Cardiac muscle cell (in vitro differentiated cells and primary cell): ENCODE data around the gene TGM6. TPM values are rescaled to one million over a fixed set of nuclear protein-coding genes. Genes with fewer than 3 reads are reported as not detected.

ENCODE experiments used
- DNase-seq, 2 donors: peaks; one replicate each; pipeline versions ENCODE4 v3.0.0 to v3.0.0-alpha.2; 2010 to 2017; ENCODE audit warnings: low read depth in 1 of 2, low spot score in 1 of 2
- H3K27ac ChIP-seq: fragments of 200-600 bp; sonication (generic); 2 replicates; pipeline ENCODE4 v1.5.1; 2016
- H3K27me3 ChIP-seq: fragments of 200-600 bp; sonication (generic); 2 replicates; pipeline ENCODE4 v1.6.0; 2016; ENCODE audit warnings: control low read depth
- H3K36me3 ChIP-seq: fragments of 200-600 bp; sonication (generic); 2 replicates; pipeline ENCODE4 v1.5.1; 2016; ENCODE audit warnings: control low read depth
- H3K4me1 ChIP-seq: fragments of 200-600 bp; sonication (generic); 2 replicates; pipeline ENCODE4 v1.8.1; 2017; ENCODE audit warnings: low read depth, mild to moderate bottlenecking, mixed run types
- H3K4me3 ChIP-seq: fragments of 200-600 bp; sonication (generic); 2 replicates; pipeline ENCODE4 v1.5.1; 2016; ENCODE audit warnings: mild to moderate bottlenecking
- H3K9me3 ChIP-seq: fragments of 200-600 bp; sonication (generic); 2 replicates; pipeline ENCODE4 v1.5.1; 2017; ENCODE audit warnings: low read depth, mild to moderate bottlenecking, control low read depth
- polyA plus RNA-seq: library from polyadenylated mRNA; unstranded; fragments of >200 nt; fragmentation: Nextera tagmentation; extraction: Ambion mirVana; gene quantifications from 2 replicates; pipeline ENCODE4 v1.2.1, GENCODE V29; 2016
- total RNA-seq: library from RNA; depleted of rRNA; stranded (reverse); fragments of >200 nt; gene quantifications from 2 replicates; pipeline ENCODE4 v1.2.3, GENCODE V29; 2016
- TF ChIP-seq, protein P1 (sequence below): IDR thresholded peaks from 2 replicates; pipeline ENCODE4 v1.5.1; 2012; ENCODE audit warnings: low read depth, mild to moderate bottlenecking, low read length

The TGM6 gene
- total and polyA plus RNA-seq, 2 experiments from 2014 or later: not detected

DNA sequence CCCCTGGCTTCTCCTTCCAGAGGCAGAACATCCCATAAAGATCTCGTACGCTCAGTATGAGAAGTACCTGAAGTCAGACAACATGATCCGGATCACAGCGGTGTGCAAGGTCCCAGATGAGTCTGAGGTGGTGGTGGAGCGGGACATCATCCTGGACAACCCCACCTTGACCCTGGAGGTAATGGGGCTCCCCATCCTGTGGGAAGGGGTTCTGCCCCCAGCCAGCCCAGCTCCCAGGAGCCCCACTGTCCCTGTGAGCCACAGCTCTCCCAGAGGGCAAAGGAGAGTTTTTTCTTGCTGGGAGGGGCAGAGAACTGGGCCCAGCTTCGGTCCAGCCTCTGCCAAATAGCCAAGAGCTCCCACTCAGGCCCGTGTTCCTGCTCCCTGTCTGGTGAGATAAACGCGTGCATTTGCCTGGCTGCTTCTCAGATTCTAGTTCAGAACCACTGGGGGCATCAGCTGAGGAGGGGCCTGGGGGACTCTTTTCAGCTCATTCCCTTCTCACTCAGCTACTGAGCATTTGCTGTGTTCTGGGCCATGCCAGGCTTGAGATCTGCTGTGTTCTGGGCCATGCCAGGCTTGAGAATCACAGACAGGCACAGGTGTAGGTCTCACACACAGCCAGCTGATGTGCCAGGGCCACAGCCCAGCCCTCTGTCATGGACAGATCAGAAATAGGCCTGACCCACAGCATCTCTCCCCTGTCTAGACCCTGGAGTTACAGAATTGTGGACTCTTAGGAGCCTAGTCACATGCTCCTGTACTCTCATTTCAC, 45.4 kb upstream of the TGM6 start:
- no peak for DNase-seq

DNA sequence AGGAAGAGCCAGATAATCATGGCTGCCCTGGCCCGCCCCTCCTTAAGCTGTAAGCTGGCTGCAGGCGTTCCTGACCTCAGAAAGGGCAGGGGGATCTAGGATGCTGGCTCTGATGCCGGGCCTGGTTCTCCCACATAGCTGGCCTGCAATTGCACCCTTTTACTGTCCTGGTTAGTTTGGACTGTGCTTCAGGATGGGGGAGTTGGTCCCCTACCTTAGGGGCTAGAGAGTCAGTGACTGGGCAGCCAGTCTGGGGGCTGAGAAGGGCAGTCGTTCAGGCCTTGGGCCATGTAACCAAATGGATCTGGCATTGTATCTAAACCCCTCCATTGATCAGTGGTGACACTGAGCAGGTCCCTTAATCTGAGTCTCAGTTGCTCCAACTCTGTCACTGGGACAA, 44.2 kb upstream of the TGM6 start:
- Histone ChIP-seq H3K27me3 (no peaks in the 10 kb centered on the region), H3K36me3 (no peaks in the 10 kb centered on the region), H3K27ac (no peak overlapping the region), H3K4me3 (no peak overlapping the region), H3K9me3 (no peaks in the 10 kb centered on the region), H3K4me1 (no peaks in the 10 kb centered on the region)
- no peak for DNase-seq
- TF ChIP-seq, protein P1, sequence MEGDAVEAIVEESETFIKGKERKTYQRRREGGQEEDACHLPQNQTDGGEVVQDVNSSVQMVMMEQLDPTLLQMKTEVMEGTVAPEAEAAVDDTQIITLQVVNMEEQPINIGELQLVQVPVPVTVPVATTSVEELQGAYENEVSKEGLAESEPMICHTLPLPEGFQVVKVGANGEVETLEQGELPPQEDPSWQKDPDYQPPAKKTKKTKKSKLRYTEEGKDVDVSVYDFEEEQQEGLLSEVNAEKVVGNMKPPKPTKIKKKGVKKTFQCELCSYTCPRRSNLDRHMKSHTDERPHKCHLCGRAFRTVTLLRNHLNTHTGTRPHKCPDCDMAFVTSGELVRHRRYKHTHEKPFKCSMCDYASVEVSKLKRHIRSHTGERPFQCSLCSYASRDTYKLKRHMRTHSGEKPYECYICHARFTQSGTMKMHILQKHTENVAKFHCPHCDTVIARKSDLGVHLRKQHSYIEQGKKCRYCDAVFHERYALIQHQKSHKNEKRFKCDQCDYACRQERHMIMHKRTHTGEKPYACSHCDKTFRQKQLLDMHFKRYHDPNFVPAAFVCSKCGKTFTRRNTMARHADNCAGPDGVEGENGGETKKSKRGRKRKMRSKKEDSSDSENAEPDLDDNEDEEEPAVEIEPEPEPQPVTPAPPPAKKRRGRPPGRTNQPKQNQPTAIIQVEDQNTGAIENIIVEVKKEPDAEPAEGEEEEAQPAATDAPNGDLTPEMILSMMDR: no peak

More for the DNA sequence above, 45.4 kb upstream of the TGM6 start:
- TF ChIP-seq, protein P1: no peak
- no peaks in the 10 kb centered on the region for H3K27me3 ChIP-seq
- H3K4me3 ChIP-seq: no peak overlapping the region
- no peaks in the 10 kb centered on the region for H3K9me3 ChIP-seq
- H3K27ac ChIP-seq: no peak overlapping the region
- H3K4me1 ChIP-seq: no peaks in the 10 kb centered on the region
- H3K36me3 ChIP-seq: no peaks in the 10 kb centered on the region

DNA sequence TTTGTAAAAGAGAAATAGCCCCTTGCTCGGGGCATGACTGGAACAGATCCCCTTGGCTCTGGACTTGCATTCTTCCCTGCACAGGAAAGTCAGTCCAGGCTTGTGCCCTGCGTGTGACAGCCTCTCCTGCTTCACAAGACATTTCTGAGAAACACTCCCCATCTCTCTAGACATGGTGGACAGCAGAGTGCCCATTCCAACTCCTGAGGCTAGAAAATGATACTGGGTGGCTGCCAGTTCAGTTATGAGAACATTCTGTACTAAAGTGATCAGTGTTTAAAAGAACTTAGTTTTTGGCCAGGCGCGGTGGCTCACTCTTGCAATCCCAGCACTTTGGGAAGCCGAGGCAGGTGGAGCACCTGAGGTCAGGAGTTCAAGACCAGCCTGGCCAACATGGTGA, 43.6 kb upstream of the TGM6 start:
- Histone ChIP-seq H3K9me3 (no peaks in the 10 kb centered on the region), H3K27me3 (no peaks in the 10 kb centered on the region), H3K4me1 (no peaks in the 10 kb centered on the region), H3K36me3 (no peaks in the 10 kb centered on the region), H3K4me3 (no peak overlapping the region), H3K27ac (no peak overlapping the region)
- DNase-seq: no peak
- TF ChIP-seq, protein P1: no peak

DNA sequence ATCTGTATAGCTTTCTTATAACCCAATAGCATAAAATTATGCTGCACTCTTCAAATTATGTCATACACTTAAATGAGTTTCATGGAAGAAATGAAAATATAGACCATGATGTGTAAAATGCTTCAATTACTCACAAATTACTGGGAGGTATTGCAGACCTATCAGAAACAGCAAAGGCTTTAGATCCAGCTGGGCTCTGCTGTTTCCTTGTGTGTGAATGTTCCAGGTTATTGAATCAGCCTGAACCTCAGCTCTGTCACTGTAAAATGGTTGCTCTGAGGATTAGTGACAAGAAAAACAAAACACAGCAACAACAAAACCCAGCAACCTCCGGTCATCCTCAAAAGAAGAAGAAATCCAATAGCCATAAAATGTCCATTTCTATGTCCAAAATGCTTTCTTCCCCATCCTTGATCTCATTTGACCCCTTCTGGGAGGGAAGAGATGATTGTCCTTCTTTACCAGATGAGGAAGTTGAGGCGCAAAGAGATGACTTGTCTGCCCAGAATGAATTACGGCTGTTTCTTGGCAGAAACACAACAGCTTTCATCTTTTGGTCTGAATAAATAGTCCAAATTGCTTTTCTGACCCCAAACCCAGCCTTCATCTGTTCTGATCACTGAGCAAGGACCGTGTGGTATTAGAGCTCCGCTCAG, 42.2 kb upstream of the TGM6 start:
- Histone ChIP-seq H3K36me3 (no peaks in the 10 kb centered on the region), H3K4me1 (no peaks in the 10 kb centered on the region), H3K9me3 (no peaks in the 10 kb centered on the region), H3K27me3 (no peaks in the 10 kb centered on the region), H3K27ac (no peak overlapping the region), H3K4me3 (no peak overlapping the region)
- TF ChIP-seq, protein P1: no peak
- no peak for DNase-seq

DNA sequence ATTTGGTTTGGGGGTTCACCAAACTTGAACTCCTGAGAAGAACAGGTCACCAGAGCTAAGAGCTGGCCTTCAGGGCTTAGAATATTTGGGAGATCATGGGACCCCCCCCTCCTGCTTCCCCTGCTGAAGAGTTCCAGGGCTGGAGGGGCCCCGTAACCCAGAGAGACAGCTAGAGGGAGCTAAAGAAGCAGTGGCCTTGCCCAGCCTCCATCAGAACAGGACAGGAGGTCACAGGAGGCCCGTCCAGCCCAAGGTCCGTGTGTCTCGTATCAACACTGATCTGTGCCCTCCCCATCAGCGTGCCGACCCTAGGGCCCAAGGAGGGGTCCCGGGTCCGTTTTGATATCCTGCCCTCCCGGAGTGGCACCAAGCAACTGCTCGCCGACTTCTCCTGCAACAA, 40.6 kb upstream of the TGM6 start:
- TF ChIP-seq, protein P1: no peak
- Histone ChIP-seq H3K36me3 (no peaks in the 10 kb centered on the region), H3K4me1 (no peaks in the 10 kb centered on the region), H3K9me3 (no peaks in the 10 kb centered on the region), H3K27me3 (no peaks in the 10 kb centered on the region), H3K27ac (no peak overlapping the region), H3K4me3 (no peak overlapping the region)
- DNase-seq: no peak
